Endothelial cell of umbilical vein (primary cell): ENCODE measurements around the gene PALMD. TPM values are rescaled to one million over a fixed set of nuclear protein-coding genes. Genes with fewer than 3 reads are reported as not detected.

Experiments
- BruUV-seq: library from RNA; stranded (reverse); fragments of 400-500 nt; replicated peaks from 2 replicates; lab custom pipeline; 2021; lab: Mats Ljungman, UMichigan
- CTCF ChIA-PET: fragments of 300-600, 350-600 bp; sonication (Branson Sonifier 250); formaldehyde crosslinking; loops from one replicate; lab custom pipeline; 2021; ENCODE audit warnings: antibody characterized with exemption, inconsistent platforms; lab: Charles Lee
- POLR2A ChIA-PET: fragments of 300-600, 350-600 bp; sonication (Branson Sonifier 250); formaldehyde crosslinking; loops from one replicate; lab custom pipeline; 2021; ENCODE audit warnings: antibody characterized with exemption, inconsistent platforms; lab: Charles Lee
- DNase-seq: peaks from one replicate; pipeline ENCODE4 v3.0.0-alpha.2; 2011; ENCODE audit warnings: low read depth, low spot score
- FAIRE-seq: peaks from 2 replicates; lab custom pipeline; 2011; peaks lifted over from hg19 to GRCh38; lab: Jason Lieb, UNC
- H2AFZ ChIP-seq: 2 replicates; pipeline ENCODE4 v1.6.0; 2012; ENCODE audit warnings: low read depth, low read length, control low read depth, inconsistent platforms
- H3K27ac ChIP-seq: 2 replicates; pipeline ENCODE4 v1.5.1; 2011; ENCODE audit warnings: low read depth, mild to moderate bottlenecking, control low read depth, low read length, moderate library complexity; ENCODE audit not compliant: insufficient read depth
- H3K27me3 ChIP-seq, 2 experiments: 2 replicates each; pipeline versions ENCODE4 v1.6.0 to v1.6.1; 2011; ENCODE audit warnings: low read length in 2 of 2, mixed read lengths in 1 of 2; ENCODE audit not compliant: control insufficient read depth in 2 of 2, insufficient read depth in 2 of 2
- H3K36me3 ChIP-seq, 2 experiments: 2 replicates in 1 of 2; 3 replicates in 1 of 2; pipeline ENCODE4 v1.5.1; 2011; ENCODE audit warnings: low read length in 2 of 2, mild to moderate bottlenecking in 1 of 2, moderate library complexity in 1 of 2; ENCODE audit not compliant: control insufficient read depth in 2 of 2, insufficient read depth in 2 of 2; ENCODE audit errors: extremely low read depth in 1 of 2
- H3K4me1 ChIP-seq: 3 replicates; pipeline ENCODE4 v1.5.1; 2011; ENCODE audit warnings: mild to moderate bottlenecking, low read length; ENCODE audit not compliant: control insufficient read depth, insufficient read depth; ENCODE audit errors: extremely low read depth
- H3K4me2 ChIP-seq: 2 replicates; pipeline ENCODE4 v1.6.1; 2011; ENCODE audit warnings: low read length, control low read depth, mixed read lengths; ENCODE audit not compliant: insufficient read depth
- H3K4me3 ChIP-seq, 3 experiments: fragments of 200-600 bp in 1 of 3; sonication (generic), shearing (Covaris generic) in 1 of 3; replicated peaks in 1 of 3; 2 replicates each; pipeline ENCODE4 v1.5.1; 2011 to 2016; ENCODE audit warnings: control low read depth in 3 of 3, low read length in 3 of 3, mild to moderate bottlenecking in 2 of 3, inconsistent platforms in 1 of 3, low read depth in 1 of 3, moderate library complexity in 1 of 3; ENCODE audit not compliant: insufficient read depth in 1 of 3
- H3K79me2 ChIP-seq: 2 replicates; pipeline ENCODE4 v1.6.0; 2012; ENCODE audit warnings: low read length, inconsistent platforms; ENCODE audit not compliant: control insufficient read depth, insufficient read depth
- H3K9ac ChIP-seq: replicated peaks from 2 replicates; pipeline ENCODE3; 2011; ENCODE audit warnings: low read length, control low read depth; ENCODE audit not compliant: insufficient read depth; ENCODE audit errors: extremely low read depth
- H3K9me1 ChIP-seq: replicated peaks from 3 replicates; pipeline ENCODE4 v1.6.0; 2011; ENCODE audit warnings: mild to moderate bottlenecking, low read length; ENCODE audit not compliant: control insufficient read depth, insufficient read depth; ENCODE audit errors: extremely low read depth
- H3K9me3 ChIP-seq: replicated peaks from 2 replicates; pipeline ENCODE4 v1.5.1; 2012; ENCODE audit warnings: low read length, inconsistent platforms; ENCODE audit not compliant: control insufficient read depth, insufficient read depth
- H4K20me1 ChIP-seq: replicated peaks from 2 replicates; pipeline ENCODE3; 2011; ENCODE audit warnings: mild to moderate bottlenecking, low read length; ENCODE audit not compliant: control insufficient read depth, insufficient read depth; ENCODE audit errors: extremely low read depth
- CTCF ChIP-seq, 2 donors: IDR thresholded peaks; 1 replicate in 1 of 2; 2 replicates in 1 of 2; pipeline ENCODE4 v1.5.1; 2011; ENCODE audit warnings: low read length in 2 of 2, mild to moderate bottlenecking in 2 of 2, moderate library complexity in 2 of 2, control low read depth in 1 of 2, inconsistent platforms in 1 of 2, low read depth in 1 of 2; ENCODE audit not compliant: insufficient read depth in 1 of 2; ENCODE audit errors: extremely low read depth in 1 of 2
- EZH2 ChIP-seq: IDR thresholded peaks from 2 replicates; pipeline ENCODE4 v1.6.1; 2012; ENCODE audit warnings: borderline replicate concordance, low read depth, mild to moderate bottlenecking, moderate library complexity, low read length, inconsistent platforms; ENCODE audit not compliant: severe bottlenecking
- FOS ChIP-seq: IDR thresholded peaks from 2 replicates; pipeline ENCODE4 v1.6.1; 2011; ENCODE audit warnings: mild to moderate bottlenecking, low read length, moderate library complexity, borderline replicate concordance; ENCODE audit not compliant: insufficient read depth
- GATA2 ChIP-seq: IDR thresholded peaks from 2 replicates; pipeline ENCODE4 v1.7.0; 2011; ENCODE audit warnings: low read depth, mild to moderate bottlenecking, moderate library complexity, mixed read lengths, low read length; ENCODE audit not compliant: insufficient read length, insufficient read depth
- JUN ChIP-seq: IDR thresholded peaks from 2 replicates; pipeline ENCODE4 v1.6.1; 2011; ENCODE audit warnings: borderline replicate concordance, low read depth; ENCODE audit not compliant: insufficient read length, insufficient read depth
- MYC ChIP-seq: IDR thresholded peaks from one replicate; pipeline ENCODE4 v1.6.1; 2011; ENCODE audit warnings: mild to moderate bottlenecking, low read depth, low read length
- POLR2A ChIP-seq: IDR thresholded peaks from 2 replicates; pipeline ENCODE4 v1.6.1; 2012; ENCODE audit warnings: low read depth, mild to moderate bottlenecking, control low read depth, low read length
- POLR2AphosphoS5 ChIP-seq: IDR thresholded peaks from 2 replicates; pipeline ENCODE4 v1.6.1; 2012; ENCODE audit warnings: low read depth, mild to moderate bottlenecking, control low read depth, low read length, moderate library complexity; ENCODE audit not compliant: insufficient read depth
- dilution Hi-C: fragments of 300-500 bp; cut with MboI; formaldehyde crosslinking; loops from one replicate; pipeline ENCODE4 v1.15.0; 2019; ENCODE audit warnings: low sequenced_read_pairs; ENCODE audit not compliant: extremely low pct_ligation_motif_present
- intact Hi-C: fragments of 100-400 bp; cut with micrococcal nuclease; formaldehyde crosslinking; loops from one replicate; pipeline ENCODE4 v1.10.0; 2022
- polyA plus RNA-seq, 4 experiments: library from polyadenylated mRNA; depleted of rRNA in 3 of 4; stranded (reverse) in 3 of 4; unstranded in 1 of 4; fragments of >200 nt; gene quantifications; 2 replicates each; pipeline versions ENCODE4 v1.2.1 to v1.2.3, GENCODE V29; 2011 to 2012; ENCODE audit warnings: missing spikeins in 1 of 4
- total RNA-seq: library from RNA; stranded (reverse); gene quantifications from 2 replicates; pipeline ENCODE4 v1.2.3, GENCODE V29; 2021
- TF ChIP-seq, protein P1 (sequence below): IDR thresholded peaks from 2 replicates; pipeline ENCODE4 v1.6.1; 2011; ENCODE audit not compliant: insufficient read depth, insufficient read length

The PALMD gene
- total and polyA plus RNA-seq, 2 donors (not counting 3 experiments of a cell fraction or from before 2014, with no cell fraction given): 52.6 to 137 TPM

- Histone ChIP-seq H3K4me3 (no peak overlapping the region), H2AFZ (no peak overlapping the region), H3K36me3 (no peaks in the 10 kb centered on the region), H3K9ac (no peak overlapping the region), H3K9me3 (no peaks in the 10 kb centered on the region), H3K27ac (peak overlapping the region; percentile 93), H3K27me3 (no peaks in the 10 kb centered on the region), H3K4me1 (peaks cover 57% of the 10 kb centered on the region), H4K20me1 (no peaks in the 10 kb centered on the region), H3K9me1 (no peaks in the 10 kb centered on the region), H3K4me2 (no peak overlapping the region), H3K79me2 (no peaks in the 10 kb centered on the region)
- no TSS peak for BruUV-seq
- dilution Hi-C loops (no loop called here), intact Hi-C loops (no loop called here)
- ChIA-PET POLR2A (interaction anchor here (0.9 kb wide), 1 partner anchor 46 kb away, joined by 3 read pairs; no protein-coding TSS in a partner anchor), CTCF (interaction anchor here (1.8 to 3.0 kb wide), 3 partner anchors 38 to 84 kb away, joined by 4 to 20 read pairs (median 9); no protein-coding TSS in a partner anchor)
- DNase-seq (no peak), FAIRE-seq (no peak)
- TF ChIP-seq GATA2 (no peak), MYC (no peak), POLR2A (no peak), FOS (no peak), CTCF (IDR thresholded peaks at IDR 0.05; ENCODE audit: extremely low read depth in 1 of 2, insufficient read depth in 1 of 2, low read depth in 1 of 2, low read length in 2 of 2) (no peak), EZH2 (no peak), POLR2AphosphoS5 (no peak), JUN (no peak)
- TF ChIP-seq, protein P1, sequence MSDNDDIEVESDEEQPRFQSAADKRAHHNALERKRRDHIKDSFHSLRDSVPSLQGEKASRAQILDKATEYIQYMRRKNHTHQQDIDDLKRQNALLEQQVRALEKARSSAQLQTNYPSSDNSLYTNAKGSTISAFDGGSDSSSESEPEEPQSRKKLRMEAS: no peak
Measured at GRCh38 chr1:99601208-99601607, 44.7 kb upstream of the PALMD start.
